ENCODE data around the gene TENM4.

TENM4 gene

GRCh38 chr11:79150966-79151365, 289.9 kb downstream of the TENM4 start:
- TF ChIP-seq BHLHE40 (IDR thresholded peaks at IDR 0.05; ENCODE audit: borderline replicate concordance) (no peak), LEF1 (IDR thresholded peaks at IDR 0.05; ENCODE audit: borderline replicate concordance) (no peak), TARDBP (IDR thresholded peaks at IDR 0.05) (no peak), FOXK2 (IDR thresholded peaks at IDR 0.05) (no peak)
- ChIA-PET POLR2A (no interaction called here), CTCF (no interaction called here)
- DNase-seq (ENCODE audit: extremely low spot score), result no peak

GRCh38 chr11:79150320-79150719, 290.5 kb downstream of the TENM4 start:
- TF ChIP-seq ZNF384 (IDR thresholded peaks at IDR 0.05), result no peak
- no peak for TF ChIP-seq L3MBTL2 (conservative IDR thresholded peaks at IDR 0.05)
- no peak for TF ChIP-seq FOXM1 (IDR thresholded peaks at IDR 0.05; ENCODE audit: borderline replicate concordance)
- TF ChIP-seq LEF1 (IDR thresholded peaks at IDR 0.05; ENCODE audit: borderline replicate concordance), result no peak
- no peak for TF ChIP-seq TARDBP (IDR thresholded peaks at IDR 0.05)
- no peak for TF ChIP-seq ELF4 (IDR thresholded peaks at IDR 0.05)
- no peak for TF ChIP-seq ARNT (IDR thresholded peaks at IDR 0.05)
- no peak for TF ChIP-seq FOXA1 (IDR thresholded peaks at IDR 0.05)
- no peak for TF ChIP-seq HDGF (IDR thresholded peaks at IDR 0.05; ENCODE audit: borderline replicate concordance)
- no peak for TF ChIP-seq CTBP1 (IDR thresholded peaks at IDR 0.05; ENCODE audit: borderline replicate concordance)
- no peak for TF ChIP-seq NFRKB (IDR thresholded peaks at IDR 0.05)
- ChIA-PET POLR2A (no interaction called here), CTCF (no interaction called here)
- no peak for DNase-seq (ENCODE audit: extremely low spot score)

- no peak for DNase-seq (ENCODE audit: extremely low spot score)
- POLR2A ChIA-PET, result no interaction called here
- CTCF ChIA-PET, result no interaction called here
- no peak for TF ChIP-seq HDGF (IDR thresholded peaks at IDR 0.05; ENCODE audit: borderline replicate concordance)
- TF ChIP-seq CTBP1 (IDR thresholded peaks at IDR 0.05; ENCODE audit: borderline replicate concordance), result no peak
- TF ChIP-seq FOXA1 (IDR thresholded peaks at IDR 0.05), result no peak
- no peak for TF ChIP-seq BHLHE40 (IDR thresholded peaks at IDR 0.05; ENCODE audit: borderline replicate concordance)
- TF ChIP-seq PKNOX1 (IDR thresholded peaks at IDR 0.05), result no peak
- no peak for TF ChIP-seq FOXM1 (IDR thresholded peaks at IDR 0.05; ENCODE audit: borderline replicate concordance)
- no peak for TF ChIP-seq ARNT (IDR thresholded peaks at IDR 0.05)
- no peak for TF ChIP-seq L3MBTL2 (conservative IDR thresholded peaks at IDR 0.05)
- TF ChIP-seq ZNF384 (IDR thresholded peaks at IDR 0.05), result no peak
- TF ChIP-seq ELF4 (IDR thresholded peaks at IDR 0.05), result no peak
- no peak for TF ChIP-seq SUZ12 (IDR thresholded peaks at IDR 0.05)
- TF ChIP-seq FOXK2 (IDR thresholded peaks at IDR 0.05), result no peak
- TF ChIP-seq LEF1 (IDR thresholded peaks at IDR 0.05; ENCODE audit: borderline replicate concordance), result no peak
Observed at GRCh38 chr11:79147731-79148130, 293.1 kb downstream of the TENM4 start.

GRCh38 chr11:79147011-79147410, 293.8 kb downstream of the TENM4 start:
- ChIA-PET POLR2A (no interaction called here), CTCF (no interaction called here)
- no peak for DNase-seq (ENCODE audit: extremely low spot score)
- TF ChIP-seq ELF4 (IDR thresholded peaks at IDR 0.05) (no peak), ZNF384 (IDR thresholded peaks at IDR 0.05) (no peak)

- CTCF ChIA-PET, result no interaction called here
- TF ChIP-seq CTBP1 (IDR thresholded peaks at IDR 0.05; ENCODE audit: borderline replicate concordance) (no peak), BHLHE40 (IDR thresholded peaks at IDR 0.05; ENCODE audit: borderline replicate concordance) (no peak), SP1 (IDR thresholded peaks at IDR 0.05) (no peak), FOXK2 (IDR thresholded peaks at IDR 0.05) (no peak)
- POLR2A ChIA-PET, result no interaction called here
- no peak for DNase-seq (ENCODE audit: extremely low spot score)
Observed at GRCh38 chr11:79139900-79140299, 300.9 kb downstream of the TENM4 start.

- CTCF ChIA-PET, result no interaction called here
- TF ChIP-seq ELF4 (IDR thresholded peaks at IDR 0.05) (no peak), SUZ12 (IDR thresholded peaks at IDR 0.05) (no peak), L3MBTL2 (conservative IDR thresholded peaks at IDR 0.05) (no peak), SP1 (IDR thresholded peaks at IDR 0.05) (no peak), ZNF384 (IDR thresholded peaks at IDR 0.05) (no peak), ARNT (IDR thresholded peaks at IDR 0.05) (no peak)
- POLR2A ChIA-PET, result no interaction called here
- DNase-seq (ENCODE audit: extremely low spot score), result no peak
Observed at GRCh38 chr11:79129702-79130101, 311.1 kb downstream of the TENM4 start.

GRCh38 chr11:79128291-79128690, 312.5 kb downstream of the TENM4 start:
- TF ChIP-seq ZNF384 (IDR thresholded peaks at IDR 0.05), result no peak
- no peak for TF ChIP-seq NFRKB (IDR thresholded peaks at IDR 0.05)
- TF ChIP-seq ARNT (IDR thresholded peaks at IDR 0.05), result no peak
- TF ChIP-seq ELF4 (IDR thresholded peaks at IDR 0.05), result no peak
- TF ChIP-seq L3MBTL2 (conservative IDR thresholded peaks at IDR 0.05), result no peak
- no peak for TF ChIP-seq SUZ12 (IDR thresholded peaks at IDR 0.05)
- TF ChIP-seq HDGF (IDR thresholded peaks at IDR 0.05; ENCODE audit: borderline replicate concordance), result no peak
- TF ChIP-seq FOXK2 (IDR thresholded peaks at IDR 0.05), result no peak
- TF ChIP-seq PKNOX1 (IDR thresholded peaks at IDR 0.05), result no peak
- no peak for TF ChIP-seq FOXM1 (IDR thresholded peaks at IDR 0.05; ENCODE audit: borderline replicate concordance)
- POLR2A ChIA-PET, result no interaction called here
- CTCF ChIA-PET, result no interaction called here
- no peak for DNase-seq (ENCODE audit: extremely low spot score)

GRCh38 chr11:79122759-79123158, 318.1 kb downstream of the TENM4 start:
- ChIA-PET CTCF (no interaction called here), POLR2A (no interaction called here)
- no peak for TF ChIP-seq ARNT (IDR thresholded peaks at IDR 0.05)
- DNase-seq (ENCODE audit: extremely low spot score), result no peak

Data from HEK293T (cell line).